GM18858 (cell line): ENCODE measurements around the gene ST3GAL4.
A peak's percentile ranks its signal among the peaks of the same experiment; 100 is the strongest.

Source experiments
- ATAC-seq: cut with Tn5 transposase; IDR thresholded peaks from one replicate; pipeline ENCODE4 v1.9.1; 2021; ENCODE audit not compliant: unreplicated experiment

ST3GAL4 gene

DNA sequence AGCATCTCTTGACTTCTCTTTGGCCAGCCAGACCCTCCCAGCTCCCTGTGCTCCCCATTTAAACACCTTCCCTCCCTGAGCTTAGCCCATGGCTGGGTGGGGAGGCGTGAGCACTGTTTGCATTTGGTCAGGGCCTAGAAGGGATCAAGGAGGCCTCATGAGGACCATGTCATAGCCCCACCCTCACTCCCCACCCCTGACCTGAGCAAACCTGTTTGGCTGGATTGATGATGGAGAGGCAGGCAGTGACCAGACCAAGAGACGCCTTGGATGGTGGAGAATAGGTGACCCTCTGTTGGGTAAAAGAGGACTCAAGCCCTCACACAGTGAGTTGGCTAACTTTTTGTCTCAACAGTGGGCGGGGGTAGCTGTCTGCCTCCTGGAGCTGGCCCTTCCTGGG lies 49.9 kb downstream of the ST3GAL4 start:
- ATAC-seq = no peak

DNA sequence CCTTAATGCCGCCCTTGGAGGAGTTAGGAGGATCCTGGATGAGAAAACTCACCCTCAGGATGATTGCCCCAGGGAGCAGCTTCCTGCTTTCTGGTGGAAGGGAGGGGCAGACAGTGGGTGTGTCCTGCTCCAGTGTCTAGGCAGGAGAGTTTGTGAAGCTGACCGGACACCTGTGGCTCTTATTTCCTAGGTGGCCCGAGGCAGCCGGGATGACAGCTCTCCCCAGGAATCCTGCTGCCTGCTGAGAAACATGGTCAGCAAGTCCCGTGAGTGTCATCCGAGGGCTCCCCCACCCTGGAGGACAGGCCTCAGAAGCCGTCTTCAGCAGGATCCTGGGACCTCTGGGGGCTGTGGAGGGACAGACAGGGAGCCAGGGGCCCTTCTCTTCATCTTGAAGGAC lies 50.4 kb downstream of the ST3GAL4 start:
- ATAC-seq = no peak

DNA sequence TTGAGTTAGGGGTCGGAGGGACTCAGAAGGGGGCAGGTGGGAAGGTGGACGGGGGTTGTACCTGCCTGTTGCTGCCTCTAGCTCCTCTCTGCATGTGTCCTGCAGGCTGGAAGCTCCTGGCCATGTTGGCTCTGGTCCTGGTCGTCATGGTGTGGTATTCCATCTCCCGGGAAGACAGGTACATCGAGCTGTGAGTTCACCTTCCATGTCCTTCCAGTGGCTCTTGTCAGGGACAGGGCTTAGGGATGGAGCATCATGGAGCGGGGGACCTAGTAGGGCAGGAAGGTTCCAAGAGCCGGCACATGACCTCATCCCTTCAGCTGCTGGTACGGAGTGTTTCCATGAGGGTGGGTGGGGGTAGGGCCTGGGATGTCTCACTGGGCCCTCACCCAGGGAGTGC lies 50.9 kb downstream of the ST3GAL4 start:
- no peak for ATAC-seq

DNA sequence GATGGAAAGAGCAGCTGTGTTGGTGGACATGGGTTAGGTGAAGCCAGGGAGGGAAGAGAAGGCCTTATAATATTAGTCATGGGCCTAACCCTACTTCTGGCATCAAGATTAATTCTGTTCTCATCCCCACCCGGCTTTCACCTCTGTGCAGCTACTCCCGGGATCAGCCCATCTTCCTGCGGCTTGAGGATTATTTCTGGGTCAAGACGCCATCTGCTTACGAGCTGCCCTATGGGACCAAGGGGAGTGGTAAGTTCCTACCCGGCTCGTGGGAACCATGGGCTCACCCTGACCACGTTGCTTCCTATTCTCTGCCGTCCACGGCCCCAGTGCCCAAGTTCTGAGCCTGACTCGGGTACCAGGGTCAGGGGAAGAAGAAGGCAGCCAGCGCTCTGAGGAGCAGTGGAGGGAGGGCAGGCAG lies 51.6 kb downstream of the ST3GAL4 start:
- ATAC-seq = no peak

DNA sequence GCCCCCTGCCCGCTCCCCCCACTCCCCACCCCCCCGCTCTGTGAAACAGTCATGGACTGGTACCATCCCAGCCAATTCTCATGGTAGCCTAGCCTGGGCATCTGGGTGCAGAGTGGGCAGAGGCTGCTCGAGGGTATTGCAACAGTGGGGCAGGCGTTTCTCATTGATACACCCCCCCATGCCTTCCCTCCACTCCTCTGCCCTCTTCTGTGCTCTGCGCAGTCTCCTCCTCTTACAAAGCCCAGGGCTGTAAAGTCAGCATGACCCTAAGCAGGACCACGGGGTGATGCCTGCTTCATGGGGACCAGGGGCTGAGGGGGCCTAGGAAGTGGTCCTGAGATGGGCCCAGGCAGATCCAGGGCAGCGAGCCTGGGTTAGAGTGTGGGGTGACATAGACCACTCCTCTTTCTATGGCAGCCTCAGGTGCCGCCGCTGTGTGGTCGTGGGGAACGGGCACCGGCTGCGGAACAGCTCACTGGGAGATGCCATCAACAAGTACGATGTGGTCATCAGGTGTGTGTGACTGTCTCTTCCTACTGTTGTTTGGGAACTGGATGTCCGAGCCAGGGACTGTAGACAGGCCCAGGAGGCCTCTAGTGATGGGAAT lies 52.3 kb downstream of the ST3GAL4 start:
- ATAC-seq = no peak

DNA sequence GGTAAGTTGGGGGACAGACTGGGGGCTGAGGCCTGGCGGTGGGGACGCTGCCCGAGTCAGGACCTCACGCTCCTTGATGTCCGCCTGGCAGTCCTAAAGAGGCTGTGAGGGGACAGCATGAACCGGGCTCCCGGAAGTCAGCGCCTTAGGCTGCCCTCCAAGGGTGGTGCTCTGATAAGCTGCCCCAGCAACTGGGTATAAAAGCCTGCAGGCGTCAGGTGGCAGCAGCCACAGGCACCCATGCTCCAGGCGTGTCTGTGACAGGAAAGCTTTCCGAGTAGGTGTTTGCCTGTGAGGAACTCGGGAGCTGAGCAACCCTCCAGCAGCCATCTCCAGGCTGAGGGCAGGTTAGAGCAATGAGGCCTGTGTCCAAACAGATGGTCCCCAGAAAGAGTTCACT lies 53.0 kb downstream of the ST3GAL4 start:
- no peak for ATAC-seq

DNA sequence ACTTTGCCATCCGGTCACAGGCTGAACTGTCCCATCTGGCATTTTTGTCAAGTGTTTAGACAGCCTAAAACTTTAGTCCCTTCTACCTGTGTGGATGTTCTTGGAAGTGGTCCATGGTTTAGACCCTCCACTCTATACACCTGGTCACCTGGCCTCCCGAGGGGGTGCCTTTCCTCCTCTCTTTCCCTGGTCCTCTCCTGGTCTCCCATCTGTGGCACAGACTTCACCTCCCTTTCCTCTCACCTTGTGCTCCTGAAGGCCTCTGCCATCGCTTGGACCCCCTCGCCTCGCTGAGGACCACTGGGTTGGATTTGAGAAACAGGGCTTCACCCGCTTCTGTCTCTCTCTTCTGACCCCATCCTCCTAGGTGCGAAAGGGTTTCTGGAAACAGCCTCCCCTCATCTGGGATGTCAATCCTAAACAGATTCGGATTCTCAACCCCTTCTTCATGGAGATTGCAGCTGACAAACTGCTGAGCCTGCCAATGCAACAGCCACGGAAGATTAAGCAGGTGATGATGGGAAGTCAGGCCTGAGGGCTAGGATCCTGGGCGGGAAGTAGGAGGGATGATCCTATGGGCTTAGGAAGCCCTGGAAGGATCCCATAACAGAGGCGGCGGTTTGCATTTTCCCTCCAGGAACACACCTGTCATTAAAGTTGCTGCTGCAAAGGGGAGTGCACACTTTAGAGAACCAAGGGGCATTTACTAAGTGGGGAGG lies 53.6 kb downstream of the ST3GAL4 start:
- no peak for ATAC-seq

DNA sequence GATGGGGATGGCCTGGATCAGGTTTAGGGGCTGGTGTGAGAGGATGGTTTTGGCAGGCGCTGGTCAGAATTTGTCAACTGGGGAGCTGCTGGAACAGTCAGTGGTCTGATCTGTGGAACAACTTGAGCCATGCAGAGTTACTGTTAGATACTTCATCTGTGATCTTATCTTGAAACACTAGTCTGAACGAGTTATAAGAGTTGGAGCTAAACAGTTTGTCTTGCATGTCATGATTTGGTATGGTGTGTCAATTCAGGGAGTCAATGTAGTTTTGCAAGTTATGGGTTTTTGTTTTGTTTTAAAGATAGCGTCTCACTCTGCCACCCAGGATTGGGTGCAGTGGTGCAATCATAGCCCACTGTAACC lies 54.1 kb downstream of the ST3GAL4 start:
- no peak for ATAC-seq

DNA sequence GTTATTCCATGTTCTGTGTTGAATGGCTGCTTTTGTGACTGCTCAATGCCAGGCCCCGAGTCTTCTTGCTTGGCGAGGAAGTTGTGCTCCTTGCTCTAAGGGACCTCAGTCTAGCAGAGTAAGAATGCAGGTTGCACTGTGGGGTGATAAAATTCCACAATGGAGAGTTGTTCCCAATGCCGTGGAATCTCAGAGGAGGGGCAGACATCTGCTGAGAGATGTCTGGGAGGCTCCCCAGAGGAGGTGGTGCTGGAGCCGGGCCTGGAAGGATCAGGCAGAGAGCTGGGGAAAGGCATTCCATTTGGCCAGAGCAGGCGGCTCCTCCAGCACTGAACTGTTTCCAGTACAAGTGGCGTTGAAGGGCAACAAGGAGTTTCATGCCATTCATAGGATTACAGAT lies 55.2 kb downstream of the ST3GAL4 start:
- no peak for ATAC-seq

DNA sequence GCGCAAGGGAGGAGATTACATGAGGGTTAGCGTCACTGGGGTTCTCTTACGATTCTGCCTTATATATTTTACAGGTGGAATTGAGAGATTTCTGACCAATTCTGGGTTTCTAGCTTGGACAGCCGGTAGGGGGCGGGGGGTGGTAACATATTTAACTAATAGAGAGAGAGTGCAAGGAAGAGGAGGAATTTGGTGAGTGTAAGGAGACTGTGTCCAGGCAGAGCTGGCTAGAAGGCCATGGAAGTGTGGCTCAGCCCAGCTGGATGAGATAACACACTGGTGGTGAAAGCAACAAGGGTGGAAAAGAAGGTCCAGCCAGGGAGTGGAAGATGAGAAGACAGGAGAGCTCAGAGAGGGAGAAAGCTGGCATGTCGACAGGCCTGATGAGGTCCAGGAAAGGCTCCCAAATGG lies 56.5 kb downstream of the ST3GAL4 start:
- no peak for ATAC-seq

DNA sequence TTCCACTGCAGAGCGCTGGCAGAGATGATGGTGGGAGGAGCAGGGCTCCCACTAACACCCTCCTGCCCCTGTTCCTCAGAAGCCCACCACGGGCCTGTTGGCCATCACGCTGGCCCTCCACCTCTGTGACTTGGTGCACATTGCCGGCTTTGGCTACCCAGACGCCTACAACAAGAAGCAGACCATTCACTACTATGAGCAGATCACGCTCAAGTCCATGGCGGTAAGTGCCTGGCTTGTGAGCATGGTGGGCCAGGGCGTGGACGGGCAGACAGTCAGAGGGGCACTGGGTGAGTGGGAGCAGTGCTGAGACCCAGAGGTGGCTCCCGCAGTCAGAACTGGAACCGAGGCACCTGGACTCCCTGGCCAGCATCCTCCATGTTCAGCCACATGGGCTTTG lies 57.9 kb downstream of the ST3GAL4 start:
- ATAC-seq = no peak

DNA sequence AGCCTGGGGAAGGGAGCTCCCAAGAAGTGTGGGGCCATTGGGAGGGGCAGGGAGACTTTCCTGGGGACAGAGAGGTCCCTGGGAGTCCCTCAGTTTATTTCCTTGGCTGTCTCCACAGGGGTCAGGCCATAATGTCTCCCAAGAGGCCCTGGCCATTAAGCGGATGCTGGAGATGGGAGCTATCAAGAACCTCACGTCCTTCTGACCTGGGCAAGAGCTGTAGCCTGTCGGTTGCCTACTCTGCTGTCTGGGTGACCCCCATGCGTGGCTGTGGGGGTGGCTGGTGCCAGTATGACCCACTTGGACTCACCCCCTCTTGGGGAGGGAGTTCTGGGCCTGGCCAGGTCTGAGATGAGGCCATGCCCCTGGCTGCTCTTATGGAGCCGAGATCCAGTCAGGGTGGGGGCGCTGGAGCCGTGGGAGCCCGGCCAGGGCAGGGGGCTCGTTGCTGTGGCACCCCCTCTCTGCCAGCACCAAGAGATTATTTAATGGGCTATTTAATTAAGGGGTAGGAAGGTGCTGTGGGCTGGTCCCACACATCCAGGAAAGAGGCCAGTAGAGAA lies 58.4 kb downstream of the ST3GAL4 start:
- ATAC-seq = no peak

DNA sequence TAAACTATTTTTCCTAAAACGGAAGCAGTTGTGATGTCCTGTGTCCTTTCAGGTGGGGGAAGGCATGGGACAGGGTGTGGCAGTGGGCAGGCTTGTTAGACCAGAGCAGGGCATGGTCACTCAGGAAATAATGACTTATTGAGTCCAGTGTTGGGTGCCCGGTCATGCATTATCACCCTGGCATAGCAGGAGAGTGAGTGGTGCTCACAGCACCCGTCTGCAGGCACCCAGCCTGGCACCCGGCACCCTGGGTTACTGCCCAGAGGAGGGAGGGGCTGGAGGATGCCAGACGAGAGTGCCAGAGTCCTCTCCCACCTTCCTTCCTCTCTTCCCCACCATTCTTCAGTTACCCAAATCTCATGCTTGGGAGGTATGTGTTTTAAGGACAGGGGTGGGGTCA lies 59.1 kb downstream of the ST3GAL4 start:
- ATAC-seq = no peak

DNA sequence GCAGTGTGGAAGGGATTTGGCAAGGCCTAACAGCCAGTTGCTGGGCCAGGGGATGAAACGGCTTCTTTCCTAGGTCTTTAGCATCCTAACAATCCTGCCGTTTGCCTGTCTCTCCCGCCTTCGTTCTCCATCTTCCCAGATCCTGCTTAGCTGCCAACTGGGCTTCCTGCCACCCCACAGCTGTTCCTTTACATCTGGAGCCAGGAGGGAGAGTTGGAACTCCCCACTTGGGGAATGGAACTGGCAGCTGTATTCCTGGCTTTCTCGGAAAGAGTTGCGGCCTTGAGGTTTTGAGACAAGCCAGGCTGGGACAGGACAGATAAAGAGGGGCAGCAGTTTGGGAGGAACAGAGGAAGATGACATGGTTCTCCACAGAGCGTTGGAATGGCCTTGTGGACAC lies 59.6 kb downstream of the ST3GAL4 start:
- ATAC-seq = no peak

DNA sequence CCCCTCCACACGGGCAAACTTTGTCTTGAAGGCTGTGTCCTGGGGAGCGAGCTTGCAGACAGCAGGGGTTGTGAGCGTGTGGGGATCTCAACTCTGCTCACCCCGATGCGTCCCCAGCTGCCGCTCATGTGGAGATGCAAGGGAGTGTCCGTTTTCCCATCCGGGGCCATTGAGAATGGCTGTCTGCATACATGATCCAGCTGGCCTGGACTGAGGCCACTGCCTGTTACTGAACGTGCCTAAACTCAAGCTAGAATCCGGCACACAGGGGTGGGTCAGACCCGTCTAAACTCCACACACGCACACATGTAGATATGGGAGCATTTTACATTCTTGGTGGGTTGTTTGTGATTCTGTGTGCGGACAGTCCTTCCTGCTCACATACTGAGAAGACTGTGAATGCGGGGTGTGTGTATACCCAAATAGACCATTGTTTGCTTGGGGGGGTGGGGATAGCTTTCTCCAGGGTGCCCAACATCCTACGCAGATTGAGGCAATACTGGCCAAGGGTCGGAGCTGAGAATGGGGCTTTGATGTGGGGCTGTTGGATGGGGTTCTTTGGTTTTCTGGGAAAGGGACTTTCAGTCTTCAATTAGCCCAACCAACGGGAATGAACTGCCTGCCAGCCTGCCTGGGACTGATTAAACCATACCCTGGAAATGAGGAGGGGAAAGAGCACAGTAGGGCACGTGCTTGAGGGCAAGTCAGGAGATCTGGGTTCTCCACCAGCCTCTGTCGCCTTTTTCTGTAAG lies 60.4 kb downstream of the ST3GAL4 start:
- ATAC-seq = no peak

DNA sequence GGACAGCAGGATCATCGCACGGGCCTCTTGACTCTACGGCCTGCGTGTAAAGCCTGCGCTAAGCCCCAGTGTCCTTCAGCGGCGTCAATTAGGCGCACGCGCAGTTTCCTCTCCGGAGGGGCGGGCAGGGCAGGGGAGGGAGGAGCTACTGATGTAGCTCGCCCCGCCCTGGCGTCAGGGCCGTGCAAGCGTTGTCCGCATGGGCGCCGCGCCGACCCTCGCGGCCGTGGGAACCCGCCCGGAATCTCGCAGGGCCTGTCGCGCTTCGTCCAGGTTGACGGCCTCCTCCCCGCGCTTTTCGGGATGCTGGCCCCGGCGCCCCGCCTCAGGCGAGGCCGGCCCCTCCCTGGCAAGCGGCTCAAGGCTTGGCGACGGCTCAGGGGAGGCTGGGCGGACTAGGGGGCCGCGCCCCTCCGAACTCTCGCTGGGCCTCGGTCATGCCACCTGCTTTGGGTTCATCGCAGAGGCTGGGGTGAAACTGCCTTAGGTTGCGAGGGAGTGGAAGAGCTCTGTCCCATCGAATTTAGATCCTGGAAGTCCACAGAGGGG lies 61.1 kb downstream of the ST3GAL4 start:
- peak; percentile 50 for ATAC-seq

DNA sequence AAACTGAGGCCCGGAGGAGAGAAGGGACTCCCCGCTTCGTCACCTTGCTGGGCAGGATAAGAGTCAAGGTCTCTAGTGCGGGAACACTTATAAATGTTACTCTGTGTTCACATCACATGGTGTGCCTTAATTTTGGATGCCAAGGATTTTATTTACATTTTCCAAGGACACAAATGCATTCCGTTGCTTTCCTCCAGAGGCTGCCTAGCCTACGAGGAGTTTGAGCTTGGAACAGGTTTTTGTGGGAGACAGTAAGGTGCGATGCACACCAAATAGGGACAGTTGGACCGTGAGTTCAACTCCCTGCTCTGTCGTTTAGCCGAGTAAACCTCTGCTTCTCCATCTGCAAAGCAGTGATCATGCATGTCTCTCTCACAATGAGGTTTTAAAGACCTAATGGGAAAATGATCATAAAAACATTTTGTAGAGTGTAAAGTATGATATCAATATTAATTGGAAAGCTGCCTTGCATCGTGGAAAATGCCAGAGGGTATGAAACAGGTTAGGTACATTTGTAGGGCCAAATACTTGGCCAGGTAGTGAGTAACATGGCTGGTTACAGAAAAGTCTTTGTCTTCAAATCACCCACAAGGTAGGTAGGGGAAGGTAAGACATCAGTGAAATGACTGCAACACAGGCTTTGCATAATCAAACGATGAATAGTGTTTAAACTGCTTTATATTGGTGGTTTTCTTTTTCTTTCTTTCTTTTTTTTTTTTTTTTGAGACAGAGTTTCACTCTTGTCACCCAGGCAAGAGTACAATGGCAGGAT lies 61.8 kb downstream of the ST3GAL4 start:
- no peak for ATAC-seq

DNA sequence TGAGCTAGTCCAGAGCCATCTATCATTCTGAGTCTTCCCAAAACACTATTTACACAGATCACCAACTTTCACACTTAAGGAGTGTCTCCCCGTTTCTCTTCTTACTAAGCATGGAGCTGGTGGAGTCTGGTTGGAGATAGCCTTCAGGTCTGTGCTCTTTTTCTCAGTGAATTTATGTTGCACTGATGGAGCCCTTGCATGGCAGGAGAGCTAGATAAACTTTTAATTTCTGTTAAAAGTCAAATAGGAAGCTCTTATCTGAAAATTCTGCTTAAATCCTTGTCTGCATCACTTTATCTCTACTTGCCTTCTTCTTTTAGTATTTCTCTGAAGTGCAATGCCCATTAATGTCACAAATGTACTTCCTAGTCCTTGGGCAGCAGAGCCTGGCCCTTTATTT lies 63.4 kb downstream of the ST3GAL4 start:
- ATAC-seq = no peak

DNA sequence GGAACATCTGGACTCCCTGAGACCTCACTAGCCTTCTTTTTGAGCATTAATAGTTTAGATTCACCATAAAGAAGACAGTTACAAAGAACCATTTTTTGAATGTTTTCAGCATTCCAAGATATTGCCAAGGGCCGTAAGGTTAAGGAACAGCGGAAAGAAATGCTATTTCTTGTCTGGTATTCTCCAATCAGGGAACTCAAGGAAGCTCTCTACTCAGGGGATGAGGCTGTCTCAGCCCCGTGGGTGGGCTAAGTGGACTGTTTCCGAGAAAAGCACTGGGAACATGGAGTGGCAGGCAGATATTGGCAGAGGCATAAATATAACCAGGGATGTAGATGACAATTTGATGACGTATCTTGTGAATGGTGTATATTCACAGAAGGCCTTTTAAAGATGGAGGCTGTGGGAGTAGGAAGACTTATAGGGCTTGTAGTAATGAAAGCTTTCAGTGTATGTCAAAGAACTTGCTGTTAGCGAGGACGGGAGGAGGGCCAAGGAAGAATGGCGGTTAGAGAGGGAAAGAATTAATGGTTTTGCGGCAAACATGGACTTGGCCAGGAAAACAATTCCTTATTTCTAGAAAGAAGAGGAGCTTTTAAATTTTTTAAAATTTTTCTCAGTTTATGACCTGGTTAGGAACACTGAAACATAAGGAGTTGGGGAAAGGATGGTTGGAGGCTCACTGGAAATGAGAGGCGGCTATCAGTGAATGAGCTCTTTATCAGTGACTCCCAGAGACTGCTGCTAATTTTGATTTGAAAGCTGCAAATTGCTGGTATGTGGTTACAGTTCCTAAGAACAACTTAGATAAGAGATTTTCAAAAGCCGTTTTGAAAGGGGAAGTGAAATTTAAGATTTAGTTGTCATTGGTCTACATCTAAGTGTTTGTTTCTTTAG lies 64.6 kb downstream of the ST3GAL4 start:
- ATAC-seq = peak; percentile 80

DNA sequence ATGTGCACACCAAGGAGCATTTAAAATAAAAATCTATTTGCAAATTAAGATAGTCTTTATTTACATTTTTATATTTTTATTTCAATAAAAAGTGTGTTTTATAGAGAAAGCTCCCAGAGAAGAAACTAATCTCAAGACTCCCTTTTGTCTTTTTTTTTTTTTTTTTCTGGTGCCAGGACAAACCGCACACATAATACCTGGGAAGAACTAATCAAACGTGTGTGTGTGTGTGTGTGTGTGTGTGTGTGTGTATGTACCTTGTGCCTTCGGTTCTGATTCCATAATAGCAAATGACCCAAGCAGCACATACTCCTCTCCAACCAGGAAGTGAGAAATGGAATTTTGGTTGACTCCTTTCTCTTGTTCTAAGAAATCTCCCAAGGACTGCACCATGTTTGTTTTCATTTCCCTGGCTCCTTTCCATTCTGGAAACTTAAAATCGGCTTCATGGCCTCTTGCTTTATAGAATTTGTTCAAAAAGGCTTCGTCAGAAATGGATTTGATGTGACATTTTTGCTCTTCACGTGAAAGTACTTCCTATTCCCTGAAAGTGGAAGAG lies 65.3 kb downstream of the ST3GAL4 start:
- ATAC-seq = no peak
